Thoracic aorta (tissue), 2 donors: ENCODE results near the gene RERG. TPM values are rescaled to one million over a fixed set of nuclear protein-coding genes. Genes with fewer than 3 reads are reported as not detected.

ENCODE experiments used
- ATAC-seq: fragments of 150-250 bp; one replicate; pipeline ENCODE4 v1.8.0; 2017; ENCODE audit warnings: low read depth; ENCODE audit not compliant: insufficient number of reproducible peaks, low FRiP score
- DNase-seq: peaks from one replicate; pipeline ENCODE4 v3.0.0-alpha.2; 2020; ENCODE audit warnings: low spot score
- H3K27ac ChIP-seq, 2 donors: fragments of 200-600 bp; sonication (generic); 1 replicate in 1 of 2; 2 replicates in 1 of 2; pipeline ENCODE4 v1.5.1; 2016; ENCODE audit warnings: mild to moderate bottlenecking in 2 of 2, moderate library complexity in 2 of 2
- H3K27me3 ChIP-seq: fragments of 200-600 bp; sonication (generic); replicated peaks from 2 replicates; pipeline ENCODE4 v1.6.0; 2016; ENCODE audit warnings: mild to moderate bottlenecking; ENCODE audit not compliant: insufficient read depth
- H3K36me3 ChIP-seq: fragments of 200-600 bp; sonication (generic); one replicate; pipeline ENCODE4 v1.5.1; 2016
- H3K4me1 ChIP-seq, 2 donors: fragments of 200-600 bp; sonication (generic); 1 replicate in 1 of 2; 2 replicates in 1 of 2; pipeline versions ENCODE4 v1.5.1 to v1.6.0; 2016; ENCODE audit warnings: low read depth in 2 of 2, mild to moderate bottlenecking in 1 of 2; ENCODE audit not compliant: control insufficient read depth in 1 of 2
- H3K4me3 ChIP-seq: fragments of 200-600 bp; sonication (generic); 2 replicates; pipeline ENCODE4 v1.5.1; 2016; ENCODE audit warnings: mild to moderate bottlenecking
- H3K9me3 ChIP-seq: fragments of 200-600 bp; sonication (generic); 2 replicates; pipeline ENCODE4 v1.5.1; 2016
- CTCF ChIP-seq: fragments of 200-600 bp; sonication (generic); IDR thresholded peaks from one replicate; pipeline ENCODE4 v1.5.1; 2019; ENCODE audit warnings: antibody characterized with exemption
- total RNA-seq, 2 donors: library from RNA; depleted of rRNA; stranded (reverse); fragments of >200 nt; gene quantifications; one replicate each; pipeline versions ENCODE4 v1.1.0 to v1.2.3, GENCODE V29; 2016

RERG gene
- total RNA-seq, 2 donors from 2014 or later: 92.3 to 120 TPM

GRCh38 chr12:15171012-15171655, 50.1 kb downstream of the RERG start:
- H3K27me3 ChIP-seq: no peaks in the 10 kb centered on the region
- DNase-seq (no peak), ATAC-seq (no peak)
- peaks cover 21 to 56% of the 10 kb centered on the region in 2 donors for H3K4me1 ChIP-seq
- H3K4me3 ChIP-seq: no peak overlapping the region
- peak overlapping the region; percentile 11 to 21 for H3K27ac ChIP-seq
- no peaks in the 10 kb centered on the region for H3K36me3 ChIP-seq
- no peaks in the 10 kb centered on the region for H3K9me3 ChIP-seq
- no peak for TF ChIP-seq CTCF

- Histone ChIP-seq H3K4me3 (no peak overlapping the region), H3K4me1 (peaks cover 26 to 86% of the 10 kb centered on the region in 2 donors), H3K36me3 (no peaks in the 10 kb centered on the region), H3K9me3 (no peaks in the 10 kb centered on the region), H3K27me3 (no peaks in the 10 kb centered on the region), H3K27ac (peak overlapping the region; percentile 46 to 73)
- ATAC-seq (no peak), DNase-seq (no peak)
- no peak for TF ChIP-seq CTCF
These were observed 53.1 kb downstream of the RERG start for GRCh38 chr12:15168026-15168678.

DNA sequence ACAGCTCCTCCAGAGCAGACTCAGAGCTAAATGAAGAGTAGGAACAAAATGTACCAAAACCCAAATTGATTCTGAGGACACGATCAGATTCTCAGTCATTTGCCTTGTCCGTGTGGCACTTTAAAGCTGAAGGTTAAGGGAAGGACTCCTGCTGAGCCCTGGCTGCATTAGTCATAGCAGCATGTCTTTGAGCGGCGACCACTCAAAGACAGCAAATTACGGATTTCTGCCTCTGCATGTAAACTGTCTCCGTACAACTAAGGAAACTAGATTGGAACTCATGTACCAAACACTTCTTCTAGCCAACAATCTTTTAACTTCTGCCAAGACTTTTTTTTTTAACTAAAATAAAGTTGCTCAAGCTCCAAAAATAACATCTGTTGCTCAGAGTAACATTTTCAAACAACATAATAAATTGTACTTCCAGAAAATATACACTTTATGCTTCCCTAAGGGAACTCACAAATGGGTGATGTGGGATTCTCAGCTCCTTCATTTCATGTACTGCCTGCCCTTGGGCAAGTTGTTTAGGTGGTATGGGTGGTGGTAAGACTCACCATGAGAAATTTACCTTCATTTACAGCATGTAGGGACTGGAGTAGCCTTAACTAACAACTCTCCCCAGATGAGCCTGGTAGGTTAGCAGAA, 56.1 kb downstream of the RERG start:
- no peak for DNase-seq
- peak overlapping the region; percentile 65 to 73 for H3K27ac ChIP-seq
- H3K9me3 ChIP-seq: no peaks in the 10 kb centered on the region
- peak; percentile 73 for ATAC-seq
- no peak for TF ChIP-seq CTCF
- no peaks in the 10 kb centered on the region for H3K36me3 ChIP-seq
- peak overlapping the region; percentile 48 for H3K4me3 ChIP-seq
- no peaks in the 10 kb centered on the region for H3K27me3 ChIP-seq
- peaks cover 25 to 89% of the 10 kb centered on the region in 2 donors for H3K4me1 ChIP-seq

GRCh38 chr12:15163030-15163976, 57.9 kb downstream of the RERG start:
- no peak for ATAC-seq
- no peak for TF ChIP-seq CTCF
- peaks cover 20 to 73% of the 10 kb centered on the region in 2 donors for H3K4me1 ChIP-seq

More at GRCh38 chr12:15163030-15163976, 57.9 kb downstream of the RERG start:
- Histone ChIP-seq H3K4me3 (no peak overlapping the region), H3K36me3 (no peaks in the 10 kb centered on the region), H3K9me3 (no peaks in the 10 kb centered on the region), H3K27ac (peak overlapping the region; percentile 65 to 73), H3K27me3 (no peaks in the 10 kb centered on the region)
- no peak for DNase-seq
